Stomach (tissue), 9 donors: ENCODE data around the gene TTC28. TPM values are rescaled to one million over a fixed set of nuclear protein-coding genes. Genes with fewer than 3 reads are reported as not detected.

Source experiments
- DNase-seq, 2 donors: peaks; one replicate each; pipeline versions ENCODE4 v3.0.0 to v3.0.0-alpha.2; 2013 to 2019
- H3K27ac ChIP-seq, 5 donors: fragments of 200-600 bp in 4 of 5; sonication (generic) in 4 of 5; one replicate each; pipeline ENCODE4 v1.5.1; 2013 to 2019; ENCODE audit warnings: mild to moderate bottlenecking in 1 of 5, moderate library complexity in 1 of 5
- H3K27me3 ChIP-seq, 3 donors: fragments of 200-600 bp; sonication (generic); one replicate each; pipeline ENCODE4 v1.5.1; 2017 to 2019; ENCODE audit warnings: mixed run types in 1 of 3
- H3K36me3 ChIP-seq, 4 donors: fragments of 200-600 bp; sonication (generic); 1 replicate in 3 of 4; 2 replicates in 1 of 4; pipeline ENCODE4 v1.5.1; 2016 to 2019
- H3K4me1 ChIP-seq, 4 donors: fragments of 200-600 bp; sonication (generic); one replicate each; pipeline ENCODE4 v1.5.1; 2016 to 2019
- H3K4me3 ChIP-seq, 4 donors: fragments of 200-600 bp; sonication (generic) in 3 of 4; one replicate each; pipeline ENCODE4 v1.5.1; 2016 to 2019; ENCODE audit warnings: mild to moderate bottlenecking in 1 of 4
- H3K9me3 ChIP-seq, 4 donors: fragments of 200-600 bp; sonication (generic); one replicate each; pipeline ENCODE4 v1.5.1; 2016 to 2019
- EP300 ChIP-seq: sonication (generic); formaldehyde crosslinking; IDR thresholded peaks from one replicate; pipeline ENCODE4 v1.6.1; 2017; ENCODE audit warnings: antibody characterized with exemption
- POLR2A ChIP-seq, 4 donors: fragments of 450-650 bp; IDR thresholded peaks; one replicate each; pipeline ENCODE4 v1.6.1; 2016; ENCODE audit warnings: antibody characterized with exemption in 4 of 4, control low read depth in 2 of 4, mild to moderate bottlenecking in 1 of 4, moderate library complexity in 1 of 4
- POLR2AphosphoS5 ChIP-seq, 3 donors: sonication (generic); formaldehyde crosslinking; IDR thresholded peaks; one replicate each; pipeline ENCODE4 v1.6.1; 2016; ENCODE audit warnings: antibody characterized with exemption in 3 of 3
- WGBS, 5 donors: extraction: QIAGEN DNeasy Blood & Tissue Kit in 3 of 5; methylation state at CpG; one replicate each; pipeline versions ENCODE4 v1.1.5 to v1.1.7; 2013 to 2018; 5-methylcytosine and 5-hydroxymethylcytosine counted together
- intact Hi-C: fragments of 100-400 bp; cut with DNase I; formaldehyde crosslinking; loops from one replicate; pipeline ENCODE4 v1.15.1; 2023; ENCODE audit warnings: low total_unique reads
- polyA plus RNA-seq, 3 donors: library from polyadenylated mRNA; stranded (reverse); fragments of 200-250 nt; gene quantifications; one replicate each; pipeline ENCODE4 v1.2.3, GENCODE V29; 2013
- total RNA-seq, 5 donors: library from RNA; depleted of rRNA; stranded (reverse); fragments of >200 nt; gene quantifications; one replicate each; pipeline versions ENCODE4 v1.1.0 to v1.2.3, GENCODE V29; 2014 to 2016
- TF ChIP-seq, protein P1 (sequence below), 7 experiments: fragments of 450-650 bp in 4 of 7; fragments of 200-600 bp in 3 of 7; sonication (generic) in 3 of 7; IDR thresholded peaks; one replicate each; pipeline ENCODE4 v1.5.1; 2016 to 2019; ENCODE audit warnings: antibody characterized with exemption in 7 of 7, control low read depth in 2 of 7, mild to moderate bottlenecking in 1 of 7
- donor health status: healthy with polysubstance abuse.
- donor health status: Bipolar disorder and iron deficiency.
- donor health status: healthy.

Gene TTC28
- total and polyA plus RNA-seq, 8 donors: 1.7 to 53.4 (median 24.6) TPM

DNA sequence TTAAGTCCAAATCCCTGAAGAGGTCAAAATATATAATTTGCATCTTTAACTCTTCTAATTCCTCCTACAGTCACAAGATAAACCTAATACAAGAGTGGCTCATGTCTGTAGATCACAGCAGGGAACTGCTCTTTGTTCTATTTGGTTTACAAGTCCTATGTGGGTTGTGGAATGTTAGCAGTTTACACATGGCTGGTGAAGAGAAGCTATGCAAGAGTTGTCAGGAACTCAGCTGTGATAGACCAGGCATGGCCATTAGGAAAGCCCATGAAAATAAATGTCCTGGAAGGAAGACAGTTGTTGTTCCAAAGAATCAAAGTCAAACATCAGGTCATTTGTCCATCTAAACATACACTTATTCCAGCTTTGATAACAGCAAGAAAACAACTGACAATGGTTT is 448.2 kb downstream of the TTC28 start:
- no peak overlapping the region for H3K27ac ChIP-seq
- H3K9me3 ChIP-seq: no peaks in the 10 kb centered on the region
- intact Hi-C loops: no loop called here
- DNase-seq: no peak
- H3K27me3 ChIP-seq: no peaks in the 10 kb centered on the region
- TF ChIP-seq POLR2A (IDR thresholded peaks at IDR 0.05) (no peak), EP300 (no peak), POLR2AphosphoS5 (IDR thresholded peaks at IDR 0.05) (no peak)
- TF ChIP-seq, protein P1, sequence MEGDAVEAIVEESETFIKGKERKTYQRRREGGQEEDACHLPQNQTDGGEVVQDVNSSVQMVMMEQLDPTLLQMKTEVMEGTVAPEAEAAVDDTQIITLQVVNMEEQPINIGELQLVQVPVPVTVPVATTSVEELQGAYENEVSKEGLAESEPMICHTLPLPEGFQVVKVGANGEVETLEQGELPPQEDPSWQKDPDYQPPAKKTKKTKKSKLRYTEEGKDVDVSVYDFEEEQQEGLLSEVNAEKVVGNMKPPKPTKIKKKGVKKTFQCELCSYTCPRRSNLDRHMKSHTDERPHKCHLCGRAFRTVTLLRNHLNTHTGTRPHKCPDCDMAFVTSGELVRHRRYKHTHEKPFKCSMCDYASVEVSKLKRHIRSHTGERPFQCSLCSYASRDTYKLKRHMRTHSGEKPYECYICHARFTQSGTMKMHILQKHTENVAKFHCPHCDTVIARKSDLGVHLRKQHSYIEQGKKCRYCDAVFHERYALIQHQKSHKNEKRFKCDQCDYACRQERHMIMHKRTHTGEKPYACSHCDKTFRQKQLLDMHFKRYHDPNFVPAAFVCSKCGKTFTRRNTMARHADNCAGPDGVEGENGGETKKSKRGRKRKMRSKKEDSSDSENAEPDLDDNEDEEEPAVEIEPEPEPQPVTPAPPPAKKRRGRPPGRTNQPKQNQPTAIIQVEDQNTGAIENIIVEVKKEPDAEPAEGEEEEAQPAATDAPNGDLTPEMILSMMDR (IDR thresholded peaks at IDR 0.05): no peak
- H3K4me3 ChIP-seq: no peak overlapping the region
- H3K36me3 ChIP-seq: no peaks in the 10 kb centered on the region
- H3K4me1 ChIP-seq: peaks cover 0 to 8% (median 3%) of the 10 kb centered on the region in 4 donors

GRCh38 chr22:28230671-28231070 is 449.0 kb downstream of the TTC28 start:
- intact Hi-C loops: no loop called here
- DNase-seq: no peak
- Histone ChIP-seq H3K4me1 (peaks cover 0 to 8% (median 3%) of the 10 kb centered on the region in 4 donors), H3K27me3 (no peaks in the 10 kb centered on the region), H3K36me3 (no peaks in the 10 kb centered on the region), H3K9me3 (no peaks in the 10 kb centered on the region), H3K27ac (no peak overlapping the region), H3K4me3 (no peak overlapping the region)
- no peak for TF ChIP-seq EP300
- TF ChIP-seq POLR2A (IDR thresholded peaks at IDR 0.05): no peak
- 71 to 100% (median 85%) methylated on average over 1 of the region's 1 CpG for WGBS, 5 donors

- Histone ChIP-seq H3K4me1 (peaks cover 0 to 8% (median 3%) of the 10 kb centered on the region in 4 donors), H3K27ac (no peak overlapping the region), H3K9me3 (no peaks in the 10 kb centered on the region), H3K36me3 (no peaks in the 10 kb centered on the region), H3K4me3 (no peak overlapping the region), H3K27me3 (no peaks in the 10 kb centered on the region)
- TF ChIP-seq, protein P1 (IDR thresholded peaks at IDR 0.05): no peak
- TF ChIP-seq EP300 (no peak), POLR2AphosphoS5 (IDR thresholded peaks at IDR 0.05) (no peak)
- WGBS, 5 donors: 87 to 97% (median 95%) methylated on average over 3 of the region's 3 CpGs
- DNase-seq: peak in 1 of 2 donors; percentile 54
- intact Hi-C loops: no loop called here
Measured at GRCh38 chr22:28229566-28230485, 449.8 kb downstream of the TTC28 start.

DNA sequence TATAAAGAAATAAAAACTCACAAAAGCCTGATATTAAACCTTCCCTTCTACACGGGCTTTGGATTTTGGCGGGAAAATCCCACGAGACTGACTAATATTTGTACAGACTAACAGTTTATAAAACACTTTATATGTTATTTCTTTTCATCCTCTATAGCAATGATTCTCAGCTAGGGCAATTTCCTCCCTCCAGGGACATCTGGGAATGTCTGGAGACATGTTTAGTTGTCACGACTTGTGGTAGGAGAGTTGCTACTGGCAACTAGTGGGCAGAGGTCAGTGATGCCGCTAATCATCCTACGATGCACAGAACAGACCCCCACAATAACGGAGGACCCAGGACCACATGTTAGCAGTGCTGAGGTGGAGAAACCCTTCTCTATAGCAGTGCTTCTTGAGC is 455.8 kb downstream of the TTC28 start:
- Histone ChIP-seq H3K36me3 (no peaks in the 10 kb centered on the region), H3K27me3 (no peaks in the 10 kb centered on the region), H3K27ac (no peak overlapping the region), H3K4me3 (no peak overlapping the region), H3K4me1 (peaks cover 0 to 23% (median 9%) of the 10 kb centered on the region in 4 donors), H3K9me3 (no peaks in the 10 kb centered on the region)
- no peak for TF ChIP-seq POLR2A (IDR thresholded peaks at IDR 0.05)
- no peak for TF ChIP-seq EP300
- TF ChIP-seq, protein P1 (IDR thresholded peaks at IDR 0.05): no peak
- no peak for TF ChIP-seq POLR2AphosphoS5 (IDR thresholded peaks at IDR 0.05)
- DNase-seq: no peak
- intact Hi-C loops: no loop called here
- 61 to 69% (median 65%) methylated on average over 7 of the region's 7 CpGs for WGBS, 5 donors
